Mucosa of rectum (tissue), 2 donors: Measurements from ENCODE around the gene SERPINB6.

Experiments
- H3K27ac ChIP-seq, 2 donors: one replicate each; pipeline ENCODE4 v1.7.0; 2013; ENCODE audit warnings: inconsistent platforms in 2 of 2, low read depth in 2 of 2, low read length in 2 of 2
- H3K27me3 ChIP-seq, 2 donors: one replicate each; pipeline ENCODE4 v1.7.0; 2013; ENCODE audit warnings: low read length in 2 of 2; ENCODE audit not compliant: control insufficient read depth in 2 of 2, insufficient read depth in 2 of 2
- H3K36me3 ChIP-seq, 2 donors: one replicate each; pipeline ENCODE4 v1.7.0; 2013; ENCODE audit warnings: low read length in 2 of 2; ENCODE audit not compliant: control insufficient read depth in 2 of 2, insufficient read depth in 2 of 2
- H3K4me1 ChIP-seq, 2 donors: one replicate each; pipeline ENCODE4 v1.7.0; 2013; ENCODE audit warnings: low read length in 2 of 2, mild to moderate bottlenecking in 1 of 2; ENCODE audit not compliant: control insufficient read depth in 2 of 2, insufficient read depth in 2 of 2
- H3K4me3 ChIP-seq, 2 donors: one replicate each; pipeline ENCODE4 v1.7.0; 2013; ENCODE audit warnings: low read length in 2 of 2
- H3K9ac ChIP-seq, 2 donors: one replicate each; pipeline ENCODE4 v1.7.0; 2013; ENCODE audit warnings: low read length in 2 of 2, low read depth in 1 of 2, mild to moderate bottlenecking in 1 of 2
- H3K9me3 ChIP-seq, 2 donors: one replicate each; pipeline ENCODE4 v1.7.0; 2013; ENCODE audit warnings: low read length in 2 of 2; ENCODE audit not compliant: control insufficient read depth in 2 of 2
- donor health status: healthy.
- donor health status: Normal muscosa, but diverticular disease.

The SERPINB6 gene

GRCh38 chr6:2969549-2969948 is 1.8 kb downstream of the SERPINB6 start:
- Histone ChIP-seq H3K9me3 (no peaks in the 10 kb centered on the region), H3K4me3 (no peak overlapping the region), H3K36me3 (peaks cover 0 to 3% of the 10 kb centered on the region in 2 donors), H3K27me3 (no peaks in the 10 kb centered on the region), H3K9ac (no peak overlapping the region), H3K4me1 (peaks cover 2 to 21% of the 10 kb centered on the region in 2 donors), H3K27ac (no peak overlapping the region)

- no peak overlapping the region for H3K4me3 ChIP-seq
- H3K4me1 ChIP-seq = peaks cover 2 to 21% of the 10 kb centered on the region in 2 donors
- no peak overlapping the region for H3K27ac ChIP-seq
- no peak overlapping the region for H3K9ac ChIP-seq
- no peaks in the 10 kb centered on the region for H3K9me3 ChIP-seq
- H3K36me3 ChIP-seq = peaks cover 0 to 3% of the 10 kb centered on the region in 2 donors
- no peaks in the 10 kb centered on the region for H3K27me3 ChIP-seq
Measured at GRCh38 chr6:2968600-2969135, 2.7 kb downstream of the SERPINB6 start.

DNA sequence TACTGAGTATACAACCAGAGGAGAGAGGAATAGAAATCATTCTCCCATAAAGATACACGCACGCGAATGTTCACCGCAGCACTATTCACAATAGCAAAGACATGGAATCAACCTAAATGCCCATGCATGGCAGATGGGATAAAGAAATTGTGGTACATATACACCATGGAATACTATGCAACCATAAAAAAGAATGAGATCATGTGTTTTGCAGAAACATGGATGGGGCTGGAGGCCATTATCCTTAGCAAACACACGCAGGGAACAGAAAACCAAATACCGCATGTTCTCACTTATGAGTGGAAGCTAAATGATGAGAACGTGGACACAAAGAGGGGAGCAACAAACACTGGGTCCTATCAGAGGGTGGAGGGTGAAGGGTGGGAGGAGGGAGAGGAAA is 3.4 kb downstream of the SERPINB6 start:
- Histone ChIP-seq H3K4me1 (peaks cover 2 to 22% of the 10 kb centered on the region in 2 donors), H3K27ac (no peak overlapping the region), H3K4me3 (no peak overlapping the region), H3K9me3 (no peaks in the 10 kb centered on the region), H3K36me3 (peaks cover 0 to 3% of the 10 kb centered on the region in 2 donors), H3K9ac (no peak overlapping the region), H3K27me3 (no peaks in the 10 kb centered on the region)

DNA sequence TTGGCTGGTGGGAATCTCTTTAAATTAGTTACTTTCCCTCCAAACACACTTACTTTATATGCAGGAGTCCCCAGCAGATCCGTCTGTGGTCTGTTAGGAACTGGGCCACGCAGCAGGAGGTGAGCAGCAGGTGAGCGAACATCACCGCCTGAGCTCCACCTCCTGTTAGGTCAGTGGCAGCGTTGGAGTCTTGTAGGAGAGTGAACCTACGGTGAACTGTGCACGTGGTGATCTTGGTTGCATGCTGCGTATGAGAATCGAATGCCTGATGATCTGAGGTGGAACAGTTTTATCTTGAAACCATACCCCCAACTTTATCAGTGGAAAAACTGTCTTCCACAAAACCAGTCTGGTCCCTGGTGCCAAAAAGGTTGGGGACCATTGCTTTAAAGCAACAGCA is 5.0 kb downstream of the SERPINB6 start:
- Histone ChIP-seq H3K27me3 (no peaks in the 10 kb centered on the region), H3K9me3 (no peaks in the 10 kb centered on the region), H3K4me1 (peaks cover 11 to 31% of the 10 kb centered on the region in 2 donors), H3K4me3 (no peak overlapping the region), H3K9ac (no peak overlapping the region), H3K36me3 (peaks cover 0 to 3% of the 10 kb centered on the region in 2 donors), H3K27ac (no peak overlapping the region)

GRCh38 chr6:2964793-2965505 is 6.4 kb downstream of the SERPINB6 start:
- Histone ChIP-seq H3K9me3 (no peaks in the 10 kb centered on the region), H3K4me1 (peaks cover 18 to 35% of the 10 kb centered on the region in 2 donors)

GRCh38 chr6:2963756-2964155 is 7.6 kb downstream of the SERPINB6 start:
- Histone ChIP-seq H3K9me3 (no peaks in the 10 kb centered on the region), H3K9ac (no peak overlapping the region)

More at GRCh38 chr6:2964793-2965505, 6.4 kb downstream of the SERPINB6 start:
- no peak overlapping the region for H3K4me3 ChIP-seq
- H3K36me3 ChIP-seq = peaks cover 1 to 3% of the 10 kb centered on the region in 2 donors
- no peak overlapping the region for H3K9ac ChIP-seq
- no peak overlapping the region for H3K27ac ChIP-seq
- no peaks in the 10 kb centered on the region for H3K27me3 ChIP-seq

DNA sequence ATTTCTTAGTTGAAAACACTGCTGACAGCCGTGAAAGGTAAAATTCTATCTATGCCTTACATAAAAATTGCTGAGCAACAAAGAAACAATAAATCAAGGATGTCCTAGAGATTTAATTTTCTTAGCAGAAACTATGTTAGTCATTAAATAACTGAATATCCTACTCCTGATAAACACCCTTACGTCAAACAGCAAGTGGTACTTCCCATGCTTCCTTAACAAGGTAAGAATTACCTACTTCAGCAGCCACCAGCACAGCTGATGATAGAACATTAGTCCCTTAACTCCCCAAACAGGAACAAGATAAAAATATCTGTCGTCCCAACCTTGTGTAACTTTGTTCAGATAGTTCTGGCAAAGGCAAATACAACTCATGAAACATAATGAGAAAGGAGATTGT is 8.7 kb downstream of the SERPINB6 start:
- Histone ChIP-seq H3K4me1 (peaks cover 18 to 32% of the 10 kb centered on the region in 2 donors), H3K27ac (peak overlapping the region in 1 of 2 donors; percentile 70), H3K36me3 (peaks cover 3 to 9% of the 10 kb centered on the region in 2 donors), H3K9ac (peak overlapping the region in 1 of 2 donors; percentile 63), H3K27me3 (no peaks in the 10 kb centered on the region), H3K4me3 (no peak overlapping the region), H3K9me3 (no peaks in the 10 kb centered on the region)

More at GRCh38 chr6:2963756-2964155, 7.6 kb downstream of the SERPINB6 start:
- no peaks in the 10 kb centered on the region for H3K27me3 ChIP-seq
- H3K27ac ChIP-seq = no peak overlapping the region
- peaks cover 18 to 31% of the 10 kb centered on the region in 2 donors for H3K4me1 ChIP-seq
- no peak overlapping the region for H3K4me3 ChIP-seq
- peaks cover 3 to 6% of the 10 kb centered on the region in 2 donors for H3K36me3 ChIP-seq

- Histone ChIP-seq H3K4me3 (peak overlapping the region; percentile 9 to 37), H3K9ac (peak overlapping the region in 1 of 2 donors; percentile 63), H3K27ac (peak overlapping the region; percentile 35 to 70), H3K9me3 (no peaks in the 10 kb centered on the region), H3K4me1 (peaks cover 18 to 30% of the 10 kb centered on the region in 2 donors), H3K36me3 (peaks cover 4 to 11% of the 10 kb centered on the region in 2 donors), H3K27me3 (no peaks in the 10 kb centered on the region)
Measured at GRCh38 chr6:2962004-2962403, 9.4 kb downstream of the SERPINB6 start.

DNA sequence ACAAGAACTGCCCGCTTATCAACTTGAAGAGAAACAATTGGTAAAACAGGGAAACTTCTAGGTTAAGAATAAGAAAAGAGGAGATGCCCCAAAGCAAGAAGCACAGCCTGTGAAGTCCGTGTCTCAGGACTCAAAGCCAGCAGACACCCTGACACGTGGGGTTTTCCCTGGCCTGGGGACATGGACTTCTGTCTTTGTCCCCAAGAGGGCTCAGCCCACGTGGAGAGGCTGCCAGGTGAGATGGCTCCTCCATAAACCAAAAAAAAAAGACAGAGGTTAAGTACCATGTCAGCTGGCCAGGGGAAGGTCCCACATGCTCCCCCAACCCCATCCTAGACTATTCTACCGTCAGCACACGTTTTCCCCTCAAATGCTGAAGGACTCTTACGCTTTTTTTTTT is 9.9 kb downstream of the SERPINB6 start:
- Histone ChIP-seq H3K4me1 (peaks cover 18 to 29% of the 10 kb centered on the region in 2 donors), H3K9me3 (no peaks in the 10 kb centered on the region), H3K4me3 (peak overlapping the region; percentile 9 to 37), H3K27ac (peak overlapping the region; percentile 35 to 70), H3K36me3 (peaks cover 6 to 15% of the 10 kb centered on the region in 2 donors), H3K9ac (peak overlapping the region in 1 of 2 donors; percentile 63), H3K27me3 (no peaks in the 10 kb centered on the region)

DNA sequence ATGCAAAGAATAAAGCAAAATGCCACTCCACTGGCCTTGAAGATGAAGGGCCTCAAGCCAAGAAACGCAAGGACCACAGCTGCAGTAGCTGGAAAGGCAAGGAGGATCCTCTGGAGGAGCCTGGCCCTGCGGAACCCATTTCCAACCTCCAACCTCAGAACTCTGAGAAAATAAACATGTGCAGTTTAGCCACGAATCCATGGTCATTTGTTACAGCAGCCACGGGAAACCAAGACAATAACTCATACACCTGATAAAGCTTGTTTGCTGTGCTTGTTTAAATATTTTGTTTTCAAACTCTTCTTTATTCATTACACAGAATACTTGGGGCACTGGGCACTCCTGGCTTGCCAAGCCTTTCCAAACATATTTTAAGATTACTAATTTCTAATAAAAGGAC is 10.4 kb downstream of the SERPINB6 start:
- Histone ChIP-seq H3K27ac (peak overlapping the region in 1 of 2 donors; percentile 32), H3K9ac (no peak overlapping the region), H3K9me3 (no peaks in the 10 kb centered on the region), H3K27me3 (no peaks in the 10 kb centered on the region), H3K4me3 (no peak overlapping the region), H3K36me3 (peaks cover 10 to 18% of the 10 kb centered on the region in 2 donors), H3K4me1 (peaks cover 18 to 29% of the 10 kb centered on the region in 2 donors)
